NCI-H1092 treated with DMSO at 0.1 percent for 48 hours (cell line): ENCODE results near the gene ZBTB44.
"Not testable (repeated sequence)": the region's sequence is repeated elsewhere in the genome, so short reads cannot be mapped to it uniquely, and the experiment has no call there.

Experiments used
- DNase-seq: peaks from one replicate; lab custom pipeline; 2025; lab: John Stamatoyannopoulos, UW

ZBTB44 gene

DNA sequence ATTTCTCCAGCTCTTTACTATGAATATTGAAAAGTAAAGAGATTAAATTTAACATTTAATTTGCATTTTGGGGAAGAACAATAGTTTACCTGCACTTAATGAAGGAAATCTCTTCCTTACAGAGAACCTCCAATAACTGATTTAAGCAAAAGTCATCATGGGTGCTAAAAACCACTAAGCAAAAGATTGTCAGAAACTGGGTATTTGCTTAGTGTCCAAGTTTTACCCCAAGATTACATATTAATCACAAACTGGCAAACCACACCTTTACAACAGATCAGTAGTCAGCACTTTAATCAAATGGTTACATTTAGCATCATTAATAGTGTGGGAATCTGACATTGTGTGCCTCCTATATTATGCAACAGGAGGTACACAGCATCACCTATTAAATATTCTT is 2.7 kb downstream of the ZBTB44 start:
- no peak for DNase-seq

DNA sequence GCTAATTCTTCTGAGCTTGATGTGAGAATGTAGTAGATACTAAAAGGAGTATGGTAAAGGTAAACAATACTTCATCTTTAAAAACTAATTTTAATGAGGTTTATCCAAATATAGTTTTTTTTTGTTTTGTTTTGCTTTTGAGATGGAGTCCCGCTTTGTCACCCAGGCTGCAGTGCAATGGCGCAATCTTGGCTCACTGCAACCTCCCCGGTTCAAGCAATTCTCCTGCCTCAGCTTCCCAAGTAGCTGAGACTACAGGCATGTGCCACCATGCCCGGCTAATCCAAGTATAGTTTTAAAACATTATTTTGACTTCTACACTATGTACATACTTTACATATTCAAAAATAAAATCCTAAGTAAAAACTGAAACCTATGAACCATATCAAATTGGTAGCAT is 4.1 kb downstream of the ZBTB44 start:
- DNase-seq: no peak

DNA sequence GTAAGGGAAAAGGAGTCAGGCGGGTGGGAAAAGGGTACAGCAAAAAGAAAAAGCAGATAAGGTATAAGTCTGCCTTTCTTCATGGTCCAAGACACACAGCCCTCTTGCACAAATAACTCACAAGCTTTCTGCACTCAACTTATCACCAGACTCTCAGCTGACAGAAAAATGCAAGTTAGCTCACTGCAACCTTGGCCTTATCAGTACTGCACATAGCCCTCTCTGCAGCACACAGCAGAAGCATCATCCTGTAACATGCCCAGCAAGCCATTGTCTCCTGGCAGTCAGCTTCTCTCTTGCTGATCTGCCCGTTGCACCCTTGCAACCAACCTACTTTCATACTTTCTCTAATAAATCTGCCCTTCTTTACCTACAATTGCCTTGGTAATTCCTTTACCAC is 5.8 kb downstream of the ZBTB44 start:
- DNase-seq: no peak

DNA sequence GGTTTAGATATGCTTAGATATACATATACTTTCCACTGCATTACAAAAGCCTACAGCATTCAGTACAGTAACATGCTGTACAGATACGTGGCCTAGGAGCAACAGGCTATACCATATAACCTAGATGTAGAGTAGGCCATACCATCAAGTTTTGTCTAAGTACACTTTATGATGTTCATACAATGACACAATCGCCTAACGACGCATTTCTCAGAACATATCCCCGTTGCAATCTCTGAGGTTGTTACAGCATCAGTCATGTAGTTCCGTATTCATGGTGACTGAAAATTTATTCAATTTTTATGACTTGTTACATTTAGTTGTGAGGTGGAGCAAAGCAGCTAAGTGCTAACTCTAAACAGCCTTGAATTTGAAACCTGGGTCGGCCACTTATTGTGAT is 6.7 kb downstream of the ZBTB44 start:
- DNase-seq: no peak

DNA sequence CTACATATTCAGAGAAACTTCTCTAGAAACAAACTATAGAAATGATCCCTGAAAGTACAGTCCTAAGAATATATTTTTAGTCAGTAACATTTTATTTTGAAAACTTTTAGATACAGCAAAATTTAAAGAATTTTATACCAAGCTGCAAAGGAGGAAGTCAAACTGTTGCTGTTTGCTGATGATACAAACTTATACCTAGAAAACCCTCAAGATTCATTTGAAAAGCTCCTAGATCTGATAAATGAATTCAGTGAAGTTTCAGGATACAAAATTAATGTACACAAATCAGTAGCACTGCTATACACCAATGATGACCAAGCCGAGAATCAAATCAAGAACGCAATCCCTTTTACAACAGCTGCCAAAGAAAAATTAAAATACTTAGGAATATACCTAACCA is 10.1 kb downstream of the ZBTB44 start:
- no peak for DNase-seq

DNA sequence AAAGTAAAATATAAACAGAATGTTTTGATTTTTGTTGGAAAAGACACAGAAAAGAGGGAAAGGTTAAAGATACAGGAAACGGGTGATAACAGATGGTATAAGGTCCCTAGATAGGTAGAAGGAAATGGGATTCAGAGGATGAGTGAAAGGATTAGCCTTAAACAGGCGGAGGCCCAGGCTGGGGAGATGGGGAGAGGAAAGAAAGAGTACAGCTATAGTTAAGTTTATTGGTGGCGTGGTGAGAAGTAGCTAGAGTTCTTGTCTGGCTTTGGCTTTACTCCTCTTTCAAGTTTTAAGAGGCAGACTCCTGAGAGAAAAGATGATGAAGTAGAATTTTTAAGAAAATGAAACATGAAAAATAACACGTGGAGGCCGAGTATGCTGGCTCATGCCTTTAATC is 13.7 kb downstream of the ZBTB44 start:
- no peak for DNase-seq

DNA sequence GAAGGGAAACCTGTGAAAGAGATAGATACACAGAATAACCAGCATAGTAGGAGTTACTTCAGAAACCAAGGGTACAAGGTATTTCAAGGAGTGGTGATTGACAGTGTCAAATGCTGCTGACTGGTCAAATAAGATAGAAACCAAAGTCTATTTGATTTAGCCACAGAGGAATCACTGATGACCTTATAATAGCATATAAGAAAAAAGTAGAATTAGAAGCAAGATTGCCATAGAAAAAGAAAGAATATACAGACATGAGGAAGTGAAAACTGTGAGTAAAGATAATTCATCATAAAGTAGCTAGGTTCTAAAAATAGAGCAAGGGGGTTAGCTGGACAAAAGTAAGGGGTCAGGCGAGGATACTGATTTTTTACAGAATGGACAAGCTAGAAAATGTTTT is 14.2 kb downstream of the ZBTB44 start:
- DNase-seq: no peak

DNA sequence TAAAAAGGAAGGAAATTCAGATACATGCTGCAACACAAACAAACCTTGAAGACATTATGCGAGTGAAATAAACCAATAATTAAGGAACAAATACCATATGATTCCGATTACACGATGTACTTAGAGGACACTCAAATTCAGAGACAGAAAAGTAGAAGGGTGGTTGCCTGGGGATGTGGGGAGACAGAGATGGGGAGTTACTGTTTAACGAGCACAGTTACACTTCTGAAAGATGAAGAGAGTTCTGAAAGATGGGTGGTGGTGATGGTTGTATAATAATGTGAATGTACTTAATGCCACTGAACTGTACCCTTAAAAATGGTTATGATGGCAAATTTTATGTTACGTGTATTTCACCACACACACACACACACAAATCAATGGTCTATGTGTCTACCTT is 14.7 kb downstream of the ZBTB44 start:
- no peak for DNase-seq

DNA sequence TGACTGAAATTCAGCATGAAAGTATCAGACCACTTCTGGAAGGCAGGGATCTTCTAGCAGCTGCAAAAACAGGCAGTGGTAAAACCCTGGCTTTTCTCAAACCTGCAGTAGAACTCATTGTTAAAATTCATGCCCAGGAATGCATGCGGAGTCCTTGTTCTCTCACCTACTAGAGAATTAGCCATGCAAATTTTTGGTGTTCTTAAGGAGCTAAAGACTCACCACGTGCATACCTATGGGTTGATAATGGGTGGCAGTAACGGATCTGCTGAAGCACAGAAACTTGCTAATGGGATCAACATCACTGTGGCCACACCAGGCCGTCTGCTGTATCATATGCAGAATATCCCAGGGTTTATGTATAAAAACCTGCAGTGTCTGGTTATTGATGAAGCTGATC is 19.1 kb downstream of the ZBTB44 start:
- DNase-seq: no peak

DNA sequence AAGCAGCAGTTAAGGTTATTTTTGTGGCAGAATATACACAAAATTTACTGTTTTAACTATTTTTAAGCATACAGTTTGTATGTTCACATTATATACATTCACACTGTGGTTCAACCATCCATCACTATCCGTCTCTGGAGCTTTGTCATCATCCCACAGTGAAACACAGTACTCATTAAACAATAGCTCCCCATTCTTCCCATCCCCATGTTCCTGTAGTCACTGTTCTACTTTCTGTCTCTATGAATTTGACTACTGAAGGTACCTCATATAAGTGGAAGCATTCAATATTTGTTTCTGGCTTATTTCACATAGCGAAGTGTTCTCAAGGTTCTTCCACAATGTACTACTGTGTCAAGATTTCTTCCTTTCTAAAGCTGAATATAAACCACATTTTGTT is 32.6 kb downstream of the ZBTB44 start:
- DNase-seq: no peak

DNA sequence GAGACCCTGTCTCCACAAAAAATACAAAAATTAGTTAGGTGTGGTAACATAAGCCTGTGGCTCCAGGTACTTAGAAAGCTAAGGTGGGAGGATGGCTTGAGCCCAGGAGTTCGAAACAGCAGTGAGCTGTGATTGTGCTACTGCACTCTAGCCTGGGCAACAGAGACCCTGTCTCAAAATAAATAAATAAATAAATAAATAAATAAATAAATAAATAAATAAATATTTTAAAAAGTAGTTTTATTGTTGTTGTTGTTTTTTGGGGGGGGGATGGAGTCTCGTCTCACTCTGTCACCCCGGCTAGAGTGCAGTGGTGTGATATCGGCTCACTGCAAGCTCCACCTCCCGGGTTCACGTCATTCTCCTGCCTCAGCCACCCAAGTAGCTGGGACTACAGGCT is 33.4 kb downstream of the ZBTB44 start:
- DNase-seq: not testable (repeated sequence)

DNA sequence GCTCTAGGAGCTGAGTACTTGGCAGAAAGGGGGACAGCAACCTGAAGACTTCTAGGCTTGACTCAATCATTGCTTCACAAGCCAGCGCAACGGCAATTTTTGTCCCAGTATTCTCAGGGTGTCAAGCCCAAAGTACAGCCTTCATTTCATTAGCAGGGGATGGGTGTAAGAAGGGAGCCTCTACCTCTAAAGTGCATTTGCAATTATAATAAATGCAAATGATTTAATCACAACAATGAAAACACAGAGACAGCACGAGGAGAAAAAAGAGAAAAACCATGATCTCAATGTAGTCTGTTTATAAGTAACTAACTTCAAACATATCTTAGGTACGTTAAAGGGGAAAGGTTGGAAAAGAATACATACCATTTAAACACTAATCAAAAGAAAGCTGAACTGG is 34.7 kb downstream of the ZBTB44 start:
- no peak for DNase-seq

DNA sequence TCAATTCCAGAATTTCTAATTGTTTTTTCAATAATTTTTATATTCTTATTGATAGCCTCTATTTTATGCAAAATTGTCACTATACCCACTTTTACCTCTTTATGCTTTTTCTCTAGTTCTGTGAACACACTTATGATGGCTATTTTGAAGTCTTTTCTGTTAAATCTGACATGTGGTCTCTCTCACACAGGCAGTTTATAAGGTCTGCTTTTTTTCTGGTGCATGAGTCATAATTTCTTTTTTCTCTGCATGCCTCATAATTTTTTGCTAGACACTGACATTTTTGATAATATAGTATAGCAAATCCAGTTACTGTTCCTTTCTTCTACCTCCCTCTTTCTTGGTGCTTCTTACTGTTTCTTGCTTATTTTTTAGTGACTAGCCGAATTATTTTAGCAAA is 36.0 kb downstream of the ZBTB44 start:
- DNase-seq: no peak

DNA sequence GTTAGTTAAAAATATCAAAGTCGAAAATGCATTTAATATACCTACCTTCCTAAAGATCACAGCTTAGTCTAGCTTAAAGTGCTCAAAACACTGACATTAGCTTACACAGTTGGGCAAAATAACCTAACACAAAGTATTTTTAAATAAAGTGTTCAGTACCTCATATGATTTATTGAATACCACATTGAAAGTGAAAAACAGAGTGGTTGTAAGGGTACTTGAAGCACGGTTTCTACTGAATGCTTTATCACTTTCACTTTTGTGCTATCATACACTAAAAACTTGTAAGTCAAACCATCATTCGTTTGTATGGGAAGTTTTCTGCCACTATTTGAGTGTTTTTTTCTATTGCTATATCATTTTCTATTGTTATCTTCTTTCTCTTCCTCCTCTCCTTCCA is 36.6 kb downstream of the ZBTB44 start:
- DNase-seq: no peak

DNA sequence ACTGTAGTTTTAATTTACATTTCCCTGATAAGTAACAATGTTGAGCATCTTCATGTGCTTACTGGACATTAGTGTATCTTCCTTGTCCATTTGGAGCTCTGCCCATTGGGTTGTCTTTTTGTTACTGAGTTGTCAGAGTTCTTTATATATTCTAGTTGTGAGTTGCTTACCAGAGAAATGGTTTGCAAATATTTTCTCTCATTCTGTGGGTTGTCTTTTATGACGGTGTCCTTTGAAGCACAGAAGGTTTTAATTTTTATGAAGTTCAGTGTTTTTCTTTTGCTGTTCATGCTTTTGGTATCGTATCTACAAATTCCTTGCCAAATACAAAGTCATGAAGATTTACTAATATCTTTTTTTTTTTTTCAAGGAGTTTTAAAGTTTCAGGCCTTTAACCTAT is 42.4 kb downstream of the ZBTB44 start:
- DNase-seq: no peak

DNA sequence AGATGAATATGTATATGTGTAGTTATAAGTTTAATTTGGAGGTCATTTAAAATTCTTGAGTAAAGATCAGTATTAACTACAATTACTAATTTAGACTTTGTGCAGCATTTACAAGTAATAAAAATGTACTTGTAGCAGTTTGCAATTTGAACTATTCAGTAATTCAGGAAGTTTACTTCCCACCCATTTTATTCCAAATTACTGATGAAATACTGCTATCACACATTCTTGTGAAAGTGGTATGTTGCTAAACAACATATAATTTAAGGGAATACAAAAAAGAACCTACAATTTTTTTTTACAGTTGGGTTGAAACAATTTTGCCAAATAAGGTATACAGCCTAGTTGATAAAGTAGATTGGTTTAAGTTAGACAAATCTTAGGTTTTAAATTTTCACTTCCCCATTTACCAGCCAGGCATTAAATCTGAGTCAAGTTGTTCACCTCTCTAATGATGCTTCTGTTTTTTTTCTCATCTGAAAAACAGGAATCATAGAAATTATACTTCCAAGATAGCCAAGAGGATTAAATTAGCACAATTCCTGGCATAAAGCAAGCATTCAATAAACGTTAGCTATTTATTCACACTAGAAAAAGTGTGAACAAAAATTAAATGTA is 45.3 kb downstream of the ZBTB44 start:
- no peak for DNase-seq

DNA sequence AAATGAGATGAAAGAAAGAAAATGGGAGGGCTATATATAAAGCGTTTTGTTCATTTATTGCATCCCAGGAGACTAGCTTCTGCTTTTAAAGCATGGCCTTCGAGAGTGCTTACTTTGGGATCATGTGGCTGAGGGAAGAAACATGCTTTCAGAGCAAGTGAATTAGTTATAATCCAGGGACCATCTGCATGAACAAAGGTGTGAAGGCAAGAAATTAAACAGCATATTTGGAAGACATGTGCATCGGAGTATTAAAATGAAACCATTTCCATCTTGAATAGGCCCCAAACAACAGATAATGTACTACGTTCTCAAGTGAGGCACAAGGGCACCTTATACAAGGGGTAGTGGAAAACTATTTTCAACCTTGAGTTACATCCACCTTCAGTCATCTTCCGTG is 51.4 kb downstream of the ZBTB44 start:
- no peak for DNase-seq

DNA sequence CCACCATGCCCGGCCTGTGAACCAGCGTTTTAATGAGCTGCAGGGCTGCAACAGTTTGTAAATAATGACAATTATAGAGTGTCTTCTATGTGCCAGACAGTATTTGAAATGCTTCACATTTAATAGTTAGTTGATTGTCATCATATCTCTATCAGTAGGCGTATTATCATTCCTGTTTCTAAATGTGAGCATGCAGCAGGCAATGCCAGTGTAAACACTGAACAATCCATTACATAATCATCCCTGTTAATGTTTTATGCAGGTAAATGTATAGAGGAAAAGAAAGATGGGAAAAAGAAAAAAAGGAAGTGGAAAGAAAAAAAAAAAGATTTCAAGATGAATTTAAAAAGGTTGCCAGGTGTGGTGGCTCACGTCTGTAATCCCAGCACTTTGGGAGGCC is 52.3 kb downstream of the ZBTB44 start:
- DNase-seq: no peak

DNA sequence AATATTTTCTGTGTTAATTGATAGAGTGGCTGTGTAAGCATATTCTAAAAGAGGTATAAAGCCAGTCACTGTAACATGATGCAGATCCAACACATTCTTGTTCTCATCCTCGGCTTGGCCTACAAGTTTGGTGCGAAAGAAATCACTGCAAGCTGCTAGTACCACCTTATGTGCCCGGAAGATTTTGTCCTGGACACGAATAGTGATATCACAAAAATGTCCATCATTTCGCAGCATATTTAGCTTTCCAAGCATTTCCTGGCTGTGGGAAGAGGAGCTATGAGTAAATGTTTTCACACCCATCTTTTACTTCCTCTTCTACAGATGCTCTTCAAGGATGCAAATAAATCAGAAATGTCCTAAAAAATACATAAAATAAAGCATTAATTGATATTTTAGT is 53.1 kb downstream of the ZBTB44 start:
- DNase-seq: peak; percentile 5

DNA sequence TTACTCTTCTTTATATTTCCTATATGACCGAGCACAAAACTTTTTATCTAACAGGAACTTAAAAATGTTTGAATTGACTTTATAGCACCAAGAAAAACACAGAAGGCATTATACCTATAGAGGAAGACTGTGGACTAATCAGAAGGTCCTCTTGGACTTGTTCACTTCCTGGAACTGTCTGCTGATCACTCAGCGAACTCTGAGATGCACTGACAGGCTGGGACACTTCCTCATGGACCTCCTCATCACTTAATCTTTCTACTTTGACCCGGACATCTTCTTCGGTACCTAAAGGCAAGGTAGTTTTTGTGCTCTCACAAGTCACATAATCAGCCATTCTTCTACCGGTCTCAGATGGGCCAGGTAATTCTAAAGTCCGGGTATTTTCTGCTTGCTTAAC is 54.0 kb downstream of the ZBTB44 start:
- no peak for DNase-seq

DNA sequence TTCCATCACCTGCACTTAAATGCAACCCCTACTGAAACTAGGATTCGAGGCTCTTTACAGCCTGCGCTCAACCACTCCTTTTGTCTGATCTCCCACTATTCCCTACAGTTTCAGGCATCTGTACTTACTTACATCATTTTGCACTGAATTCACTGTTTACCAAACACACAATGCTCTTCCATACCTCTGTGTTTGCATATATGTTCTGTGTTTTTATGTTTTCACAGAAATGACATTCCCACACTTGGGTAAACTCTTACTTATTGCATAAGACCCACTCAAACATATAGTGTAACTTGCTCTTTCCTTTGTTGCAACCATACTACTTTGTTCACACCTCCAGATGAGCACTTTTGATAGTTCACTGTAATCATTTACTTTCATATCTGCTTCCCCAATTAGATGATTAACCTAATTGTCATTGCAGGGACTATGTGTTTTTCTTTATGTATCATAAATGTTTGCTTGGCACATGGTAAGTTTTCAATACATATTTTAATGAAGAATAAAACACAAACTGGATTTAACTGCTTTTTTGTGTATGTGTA is 54.6 kb downstream of the ZBTB44 start:
- DNase-seq: no peak

DNA sequence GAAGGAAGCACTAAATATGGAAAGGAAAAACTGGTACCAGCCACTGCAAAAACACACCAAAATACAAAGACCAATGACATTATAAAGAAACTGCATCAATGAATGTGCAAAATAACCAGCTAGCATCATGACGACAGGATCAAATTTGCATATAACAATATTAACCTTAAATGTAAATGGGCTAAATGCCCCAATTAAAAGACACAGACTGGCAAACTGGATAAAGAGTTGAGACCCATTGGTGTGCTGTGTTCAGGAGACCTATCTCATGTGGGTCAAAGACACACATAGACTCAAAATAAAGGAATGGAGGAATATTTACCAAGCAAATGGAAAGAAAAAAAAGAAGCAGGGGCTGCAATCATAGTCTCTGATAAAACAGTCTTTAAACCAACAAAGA is 63.0 kb downstream of the ZBTB44 start:
- DNase-seq: not testable (repeated sequence)

DNA sequence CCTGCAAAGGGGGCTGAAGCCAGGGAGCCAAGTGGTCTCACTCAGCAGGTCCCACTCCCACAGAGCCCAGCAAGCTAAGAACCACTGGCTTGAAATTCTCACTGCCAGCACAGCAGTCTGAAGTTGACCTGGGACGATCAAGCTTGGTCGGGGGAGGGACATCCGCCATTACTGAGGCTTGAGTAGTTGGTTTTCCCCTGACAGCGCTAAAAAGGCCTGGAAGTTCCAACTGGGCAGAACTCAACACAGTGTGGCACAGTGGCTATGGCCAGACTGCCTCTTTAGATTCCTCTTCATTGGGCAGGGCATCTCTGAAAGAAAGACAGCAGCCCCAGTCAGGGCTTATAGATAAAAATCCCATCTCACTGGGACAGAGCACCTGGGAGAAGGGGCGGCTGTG is 64.8 kb downstream of the ZBTB44 start:
- not testable (repeated sequence) for DNase-seq

DNA sequence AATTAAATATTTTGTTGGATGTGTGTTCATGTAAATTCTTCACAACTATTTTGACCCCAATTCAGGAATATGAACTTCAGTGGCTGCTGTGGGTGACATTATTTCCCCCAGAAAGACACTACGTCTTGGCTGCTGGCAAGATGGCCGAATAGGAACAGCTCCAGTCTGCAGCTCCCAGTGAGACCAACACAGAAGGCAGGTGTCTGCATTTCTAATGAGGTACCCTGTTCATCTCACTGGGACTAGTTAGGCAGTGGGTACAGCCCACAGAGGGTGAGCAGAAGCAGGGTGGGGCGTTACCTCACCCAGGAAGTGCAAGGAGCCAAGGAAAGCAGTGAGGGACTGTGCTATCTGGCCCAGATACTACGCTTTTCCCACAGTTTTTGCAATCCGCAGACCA is 65.3 kb downstream of the ZBTB44 start:
- DNase-seq: no peak

DNA sequence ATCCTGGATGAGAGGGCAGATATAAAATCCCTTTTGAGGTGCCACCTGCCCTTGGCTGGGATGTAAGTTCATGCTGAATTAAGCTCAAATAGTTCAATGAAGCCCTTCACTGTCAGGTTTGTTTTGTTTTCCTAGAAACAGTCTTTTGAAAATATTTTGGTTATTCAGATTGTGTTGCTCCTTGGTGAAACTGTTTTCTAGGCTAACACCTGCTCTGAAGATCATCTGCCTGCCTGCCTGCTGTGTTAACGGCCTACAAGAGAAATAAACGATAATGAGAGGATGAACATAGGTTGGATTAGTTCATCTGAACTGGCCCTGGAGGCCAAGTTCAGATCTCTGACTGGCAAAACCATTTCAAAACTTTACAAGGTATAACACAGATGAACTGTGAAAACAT is 67.4 kb downstream of the ZBTB44 start:
- DNase-seq: peak; percentile 14
